Heart left ventricle (tissue), 16 donors: ENCODE measurements around the gene CFAP100. TPM values are rescaled to one million over a fixed set of nuclear protein-coding genes. Genes with fewer than 3 reads are reported as not detected.
A peak's percentile ranks its signal among the peaks of the same experiment; 100 is the strongest.

ENCODE experiments used
- ATAC-seq, 4 donors: fragments of 200-7000 bp; cut with Tn5 transposase; one replicate each; pipeline ENCODE4 v1.9.1; 2020 to 2022; ENCODE audit warnings: moderate library complexity in 4 of 4, mild to moderate bottlenecking in 3 of 4, moderate number of reproducible peaks in 1 of 4
- DNase-seq, 5 donors: peaks; one replicate each; pipeline ENCODE4 v3.0.0-alpha.2; 2020
- H3K27ac ChIP-seq, 12 donors: fragments of 200-600 bp; sonication (generic) in 4 of 12; one replicate each; pipeline versions ENCODE4 v1.5.0 to v1.8.0; 2016 to 2022; ENCODE audit warnings: mild to moderate bottlenecking in 2 of 12
- H3K27me3 ChIP-seq, 9 donors: fragments of 200-600 bp; sonication (generic) in 2 of 9; one replicate each; pipeline versions ENCODE4 v1.5.1 to v1.8.0; 2016 to 2022; ENCODE audit warnings: mild to moderate bottlenecking in 3 of 9
- H3K36me3 ChIP-seq, 9 donors: fragments of 200-600 bp; sonication (generic) in 2 of 9; one replicate each; pipeline versions ENCODE4 v1.5.0 to v1.8.0; 2018 to 2022; ENCODE audit warnings: mild to moderate bottlenecking in 2 of 9
- H3K4me1 ChIP-seq, 12 donors: fragments of 200-600 bp; sonication (generic) in 4 of 12; one replicate each; pipeline versions ENCODE4 v1.5.0 to v1.8.0; 2016 to 2022; ENCODE audit warnings: mild to moderate bottlenecking in 3 of 12
- H3K4me3 ChIP-seq, 12 donors: fragments of 200-600 bp; sonication (generic) in 4 of 12; one replicate each; pipeline versions ENCODE4 v1.5.0 to v1.8.0; 2017 to 2022; ENCODE audit warnings: mild to moderate bottlenecking in 9 of 12, moderate library complexity in 4 of 12
- H3K9me3 ChIP-seq, 12 donors: fragments of 200-600 bp; sonication (generic) in 4 of 12; one replicate each; pipeline versions ENCODE4 v1.5.0 to v1.8.0; 2016 to 2022; ENCODE audit warnings: mild to moderate bottlenecking in 1 of 12
- CTCF ChIP-seq, 12 donors: fragments of 200-600 bp; sonication (generic) in 4 of 12; IDR thresholded peaks; one replicate each; pipeline versions ENCODE4 v1.5.0 to v1.8.0; 2018 to 2022; ENCODE audit warnings: antibody characterized with exemption in 12 of 12, mild to moderate bottlenecking in 5 of 12
- POLR2A ChIP-seq, 2 donors: fragments of 450-650 bp; IDR thresholded peaks; one replicate each; pipeline ENCODE4 v1.6.1; 2017; ENCODE audit warnings: antibody characterized with exemption in 2 of 2, mild to moderate bottlenecking in 2 of 2, moderate library complexity in 2 of 2
- WGBS, 4 donors: extraction: QIAGEN DNeasy Blood & Tissue Kit in 2 of 4; methylation state at CpG; one replicate each; pipeline versions ENCODE4 v1.1.5 to v1.1.7; 2013 to 2018; 5-methylcytosine and 5-hydroxymethylcytosine counted together
- intact Hi-C, 10 donors: fragments of 100-400 bp; cut with DNase I; formaldehyde crosslinking; loops; one replicate each; pipeline versions ENCODE4 v1.11.1 to v1.14.2; 2022
- polyA plus RNA-seq, 2 donors: library from polyadenylated mRNA; stranded (reverse); fragments of 200-250 nt; gene quantifications; one replicate each; pipeline ENCODE4 v1.2.3, GENCODE V29; 2013
- total RNA-seq, 9 donors: library from RNA; depleted of rRNA in 2 of 9; stranded (reverse); fragments of >200 nt in 2 of 9; fragmentation: NEBNext Ultra II Directional in 3 of 9; extraction: Animal tissue kit (Norgen Biotek cat#: 25700) in 3 of 9; gene quantifications; one replicate each; pipeline versions ENCODE4 v1.1.0 to v1.2.4, GENCODE V29; 2016 to 2023
- donor health status: ischemic (EF 13 %, LVEDD 7.1; RV severe dilation, severe dysfunction).
- donor health status: healthy with polysubstance abuse.
- donor health status: DM: no; HTN: yes; CAD: no.
- donor health status: DM: no; HTN: no; CAD: no.
- donor health status: ischemic (EF 25% LVEDD 6.9; RV normal size, moderate dysfunction).
- donor health status: ischemic (EF 25% LVEDD 5.7; RV mildly dilated, moderate dysfunction).
- donor health status: healthy.
- donor health status: DM: yes; HTN: yes; CAD: no.
- donor health status: ischemic (EF 35%, LVEDD 5.7; RV mildly dilated, moderate dysfunction).
- donor health status: nonischemic (EF 11% LVEDD 7.7; RV severe dilation, severe dysfunction).
- donor health status: DM: yes; HTN: yes; CAD: no.
- donor health status: PGD.
- donor health status: ischemic (EF 29% LVEDD 5.4; RV normal size, mild dysfunction).
- donor health status: nonischemic (EF 23%, LVEDD 6.1; RV moderate dilation, normal function).

CFAP100 gene
- total and polyA plus RNA-seq, 11 donors, result not detected

GRCh38 chr3:126421573-126422119 is 26.9 kb downstream of the CFAP100 start:
- Histone ChIP-seq H3K9me3 (peaks cover 0 to 16% (median 9%) of the 10 kb centered on the region in 12 donors), H3K4me1 (no peaks in the 10 kb centered on the region), H3K36me3 (no peaks in the 10 kb centered on the region), H3K27ac (no peak overlapping the region), H3K27me3 (peaks cover 0 to 23% (median 5%) of the 10 kb centered on the region in 9 donors), H3K4me3 (no peak overlapping the region)
- no peak for DNase-seq
- 77 to 82% (median 80%) methylated on average over 10 of the region's 10 CpGs for WGBS, 4 donors
- no peak for TF ChIP-seq CTCF (IDR thresholded peaks at IDR 0.05)
- no peak for TF ChIP-seq POLR2A (IDR thresholded peaks at IDR 0.05)
- no peak for ATAC-seq
- intact Hi-C loops, result no loop called here

GRCh38 chr3:126422121-126422520 is 27.4 kb downstream of the CFAP100 start:
- no peak overlapping the region for H3K27ac ChIP-seq
- no peak for TF ChIP-seq CTCF (IDR thresholded peaks at IDR 0.05)
- no peak for TF ChIP-seq POLR2A (IDR thresholded peaks at IDR 0.05)
- H3K36me3 ChIP-seq, result no peaks in the 10 kb centered on the region
- DNase-seq, result no peak
- ATAC-seq, result peak in 1 of 4 donors; percentile 8
- intact Hi-C loops, result no loop called here
- no peaks in the 10 kb centered on the region for H3K4me1 ChIP-seq
- no peak overlapping the region for H3K4me3 ChIP-seq
- WGBS, 4 donors, result 82 to 95% (median 93%) methylated on average over 7 to 8 of the region's 8 CpGs
- H3K9me3 ChIP-seq, result peaks cover 0 to 21% (median 12%) of the 10 kb centered on the region in 12 donors
- H3K27me3 ChIP-seq, result peaks cover 0 to 18% (median 4%) of the 10 kb centered on the region in 9 donors

GRCh38 chr3:126422571-126423091 is 27.9 kb downstream of the CFAP100 start:
- ATAC-seq (peak in 1 of 4 donors; percentile 13), DNase-seq (no peak)
- 88 to 93% (median 91%) methylated on average over 3 to 4 of the region's 4 CpGs for WGBS, 4 donors
- no peak for TF ChIP-seq POLR2A (IDR thresholded peaks at IDR 0.05)
- TF ChIP-seq CTCF (IDR thresholded peaks at IDR 0.05), result no peak
- Histone ChIP-seq H3K4me1 (no peaks in the 10 kb centered on the region), H3K9me3 (peaks cover 0 to 26% (median 12%) of the 10 kb centered on the region in 12 donors), H3K36me3 (no peaks in the 10 kb centered on the region), H3K4me3 (no peak overlapping the region), H3K27ac (no peak overlapping the region), H3K27me3 (peaks cover 0 to 13% (median 0%) of the 10 kb centered on the region in 9 donors)
- intact Hi-C loops, result no loop called here

- intact Hi-C loops, result no loop called here
- no peak for DNase-seq
- Histone ChIP-seq H3K9me3 (peaks cover 0 to 33% (median 12%) of the 10 kb centered on the region in 12 donors), H3K27ac (no peak overlapping the region), H3K27me3 (peaks cover 0 to 7% (median 0%) of the 10 kb centered on the region in 9 donors), H3K4me1 (no peaks in the 10 kb centered on the region), H3K4me3 (no peak overlapping the region), H3K36me3 (no peaks in the 10 kb centered on the region)
- 86 to 90% (median 88%) methylated on average over 23 to 26 of the region's 26 CpGs for WGBS, 4 donors
- peak in 1 of 4 donors; percentile 28 for ATAC-seq
- TF ChIP-seq POLR2A (IDR thresholded peaks at IDR 0.05), result no peak
- TF ChIP-seq CTCF (IDR thresholded peaks at IDR 0.05), result no peak
Observed at GRCh38 chr3:126423191-126424038, 28.7 kb downstream of the CFAP100 start.
